Measurements from ENCODE around the gene SHC1.
A peak's percentile ranks its signal among the peaks of the same experiment; 100 is the strongest.

The SHC1 gene

GRCh38 chr1:155003227-155003765, 32.7 kb upstream of the SHC1 start (continued):
- TF ChIP-seq ZNF362 (tag by site-specific recombination; IDR thresholded peaks at IDR 0.05) (no peak), SP2 (tag by site-specific recombination; IDR thresholded peaks at IDR 0.05) (no peak), ZFP37 (tag by site-specific recombination; IDR thresholded peaks at IDR 0.05) (no peak), GLIS2 (tag by site-specific recombination; IDR thresholded peaks at IDR 0.05) (0 out of 2 replicates have a peak, but pooled peaks have one; percentile 10), ZNF621 (tag by site-specific recombination; IDR thresholded peaks at IDR 0.05) (no peak), ZNF221 (tag by site-specific recombination; IDR thresholded peaks at IDR 0.05; ENCODE audit: borderline replicate concordance) (no peak), ZNF785 (tag by site-specific recombination; IDR thresholded peaks at IDR 0.05) (no peak), ZNF24 (tag by site-specific recombination; IDR thresholded peaks at IDR 0.05) (0 out of 2 replicates have a peak, but pooled peaks have one; percentile 9), ZBTB1 (tag by site-specific recombination; IDR thresholded peaks at IDR 0.05) (no peak), MEIS1 (CRISPR knock-in tag; IDR thresholded peaks at IDR 0.05; ENCODE audit: borderline replicate concordance) (no peak), ZNF175 (tag by site-specific recombination; IDR thresholded peaks at IDR 0.05) (no peak), ZNF266 (tag by site-specific recombination; IDR thresholded peaks at IDR 0.05; ENCODE audit: low read depth) (no peak), ZFP41 (tag by site-specific recombination; IDR thresholded peaks at IDR 0.05; ENCODE audit: borderline replicate concordance) (no peak), ZBTB48 (tag by site-specific recombination; IDR thresholded peaks at IDR 0.05) (peak; percentile 59; the same call in 1 of the 2 replicates), ZNF211 (tag by site-specific recombination; IDR thresholded peaks at IDR 0.05; ENCODE audit: low read depth) (no peak), ZNF391 (tag by site-specific recombination; IDR thresholded peaks at IDR 0.05; ENCODE audit: borderline replicate concordance, low read depth) (no peak), KLF8 (tag by site-specific recombination; IDR thresholded peaks at IDR 0.05) (no peak), ZBTB11 (tag by site-specific recombination; conservative IDR thresholded peaks at IDR 0.05; ENCODE audit: low read depth) (peak; percentile 94), SCRT2 (tag by site-specific recombination; IDR thresholded peaks at IDR 0.05) (no peak), ZNF670 (tag by site-specific recombination; IDR thresholded peaks at IDR 0.05; ENCODE audit: low read depth) (no peak), PRDM2 (tag by site-specific recombination; IDR thresholded peaks at IDR 0.05; ENCODE audit: borderline replicate concordance) (no peak)
- TF ChIP-seq, protein P1, sequence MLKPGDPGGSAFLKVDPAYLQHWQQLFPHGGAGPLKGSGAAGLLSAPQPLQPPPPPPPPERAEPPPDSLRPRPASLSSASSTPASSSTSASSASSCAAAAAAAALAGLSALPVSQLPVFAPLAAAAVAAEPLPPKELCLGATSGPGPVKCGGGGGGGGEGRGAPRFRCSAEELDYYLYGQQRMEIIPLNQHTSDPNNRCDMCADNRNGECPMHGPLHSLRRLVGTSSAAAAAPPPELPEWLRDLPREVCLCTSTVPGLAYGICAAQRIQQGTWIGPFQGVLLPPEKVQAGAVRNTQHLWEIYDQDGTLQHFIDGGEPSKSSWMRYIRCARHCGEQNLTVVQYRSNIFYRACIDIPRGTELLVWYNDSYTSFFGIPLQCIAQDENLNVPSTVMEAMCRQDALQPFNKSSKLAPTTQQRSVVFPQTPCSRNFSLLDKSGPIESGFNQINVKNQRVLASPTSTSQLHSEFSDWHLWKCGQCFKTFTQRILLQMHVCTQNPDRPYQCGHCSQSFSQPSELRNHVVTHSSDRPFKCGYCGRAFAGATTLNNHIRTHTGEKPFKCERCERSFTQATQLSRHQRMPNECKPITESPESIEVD (tag by site-specific recombination; IDR thresholded peaks at IDR 0.05) = no peak
- TF ChIP-seq, protein P2, sequence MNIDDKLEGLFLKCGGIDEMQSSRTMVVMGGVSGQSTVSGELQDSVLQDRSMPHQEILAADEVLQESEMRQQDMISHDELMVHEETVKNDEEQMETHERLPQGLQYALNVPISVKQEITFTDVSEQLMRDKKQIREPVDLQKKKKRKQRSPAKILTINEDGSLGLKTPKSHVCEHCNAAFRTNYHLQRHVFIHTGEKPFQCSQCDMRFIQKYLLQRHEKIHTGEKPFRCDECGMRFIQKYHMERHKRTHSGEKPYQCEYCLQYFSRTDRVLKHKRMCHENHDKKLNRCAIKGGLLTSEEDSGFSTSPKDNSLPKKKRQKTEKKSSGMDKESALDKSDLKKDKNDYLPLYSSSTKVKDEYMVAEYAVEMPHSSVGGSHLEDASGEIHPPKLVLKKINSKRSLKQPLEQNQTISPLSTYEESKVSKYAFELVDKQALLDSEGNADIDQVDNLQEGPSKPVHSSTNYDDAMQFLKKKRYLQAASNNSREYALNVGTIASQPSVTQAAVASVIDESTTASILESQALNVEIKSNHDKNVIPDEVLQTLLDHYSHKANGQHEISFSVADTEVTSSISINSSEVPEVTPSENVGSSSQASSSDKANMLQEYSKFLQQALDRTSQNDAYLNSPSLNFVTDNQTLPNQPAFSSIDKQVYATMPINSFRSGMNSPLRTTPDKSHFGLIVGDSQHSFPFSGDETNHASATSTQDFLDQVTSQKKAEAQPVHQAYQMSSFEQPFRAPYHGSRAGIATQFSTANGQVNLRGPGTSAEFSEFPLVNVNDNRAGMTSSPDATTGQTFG (tag by site-specific recombination; IDR thresholded peaks at IDR 0.05; ENCODE audit: borderline replicate concordance) = no peak
- TF ChIP-seq, protein P3, sequence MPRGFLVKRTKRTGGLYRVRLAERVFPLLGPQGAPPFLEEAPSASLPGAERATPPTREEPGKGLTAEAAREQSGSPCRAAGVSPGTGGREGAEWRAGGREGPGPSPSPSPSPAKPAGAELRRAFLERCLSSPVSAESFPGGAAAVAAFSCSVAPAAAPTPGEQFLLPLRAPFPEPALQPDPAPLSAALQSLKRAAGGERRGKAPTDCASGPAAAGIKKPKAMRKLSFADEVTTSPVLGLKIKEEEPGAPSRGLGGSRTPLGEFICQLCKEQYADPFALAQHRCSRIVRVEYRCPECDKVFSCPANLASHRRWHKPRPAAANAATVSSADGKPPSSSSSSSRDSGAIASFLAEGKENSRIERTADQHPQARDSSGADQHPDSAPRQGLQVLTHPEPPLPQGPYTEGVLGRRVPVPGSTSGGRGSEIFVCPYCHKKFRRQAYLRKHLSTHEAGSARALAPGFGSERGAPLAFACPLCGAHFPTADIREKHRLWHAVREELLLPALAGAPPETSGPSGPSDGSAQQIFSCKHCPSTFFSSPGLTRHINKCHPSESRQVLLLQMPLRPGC (tag by site-specific recombination; IDR thresholded peaks at IDR 0.05) = no peak

Data from HEK293 (cell line).